WTC11 (cell line): ENCODE results near the gene NRDC. TPM values are rescaled to one million over a fixed set of nuclear protein-coding genes. Genes with fewer than 3 reads are reported as not detected.

Experiments used
- ATAC-seq: fragments of 200-7000 bp; cut with Tn5 transposase; 2 replicates; pipeline ENCODE4 v1.10.0; 2021; ENCODE audit warnings: mild to moderate bottlenecking, moderate library complexity
- CTCF ChIA-PET: fragments of 300-600 bp; sonication (Branson Sonifier 250); formaldehyde crosslinking; loops from one replicate; lab custom pipeline; 2021; ENCODE audit warnings: antibody characterized with exemption; lab: Charles Lee
- POLR2A ChIA-PET: fragments of 350-600 bp; sonication (Branson Sonifier 250); formaldehyde crosslinking; loops from one replicate; lab custom pipeline; 2021; ENCODE audit warnings: antibody characterized with exemption; lab: Charles Lee
- DNase-seq: peaks from one replicate; pipeline ENCODE4 v3.0.0; 2021; ENCODE audit warnings: low spot score
- H3K27ac Mint-ChIP-seq: 2 replicates; pipeline ENCODE4 v1.8.0; 2021; ENCODE audit warnings: mixed read lengths
- H3K27me3 Mint-ChIP-seq: 2 replicates; pipeline ENCODE4 v1.8.0; 2021; ENCODE audit warnings: low read depth, mild to moderate bottlenecking, moderate library complexity, mixed read lengths
- H3K36me3 Mint-ChIP-seq: 2 replicates; pipeline ENCODE4 v1.8.0; 2021; ENCODE audit warnings: mixed read lengths
- H3K4me1 Mint-ChIP-seq: 2 replicates; pipeline ENCODE4 v1.8.0; 2022; ENCODE audit warnings: mixed read lengths
- H3K4me3 Mint-ChIP-seq: 2 replicates; pipeline ENCODE4 v1.8.0; 2021; ENCODE audit warnings: mild to moderate bottlenecking, moderate library complexity, mixed read lengths
- H3K9me3 Mint-ChIP-seq: 2 replicates; pipeline ENCODE4 v1.8.0; 2021; ENCODE audit warnings: mixed read lengths
- CREB1 ChIP-seq: sonication (generic); formaldehyde crosslinking; IDR thresholded peaks from 2 replicates; pipeline ENCODE4 v1.8.0; 2023; ENCODE audit warnings: mild to moderate bottlenecking, missing genetic modification reagents
- CREM ChIP-seq: sonication (generic); formaldehyde crosslinking; IDR thresholded peaks from 2 replicates; pipeline ENCODE4 v1.8.1; 2022; ENCODE audit warnings: mild to moderate bottlenecking, missing genetic modification reagents, moderate library complexity
- CTCF ChIP-seq: fragments of 200-600 bp; IDR thresholded peaks from 2 replicates; pipeline ENCODE4 v1.8.0; 2022; ENCODE audit warnings: antibody characterized with exemption
- E2F4 ChIP-seq: sonication (generic); formaldehyde crosslinking; IDR thresholded peaks from 2 replicates; pipeline ENCODE4 v1.8.1; 2022; ENCODE audit warnings: low read depth, mild to moderate bottlenecking, moderate library complexity, missing genetic modification reagents, borderline replicate concordance
- EMX1 ChIP-seq: fragments of 250-450 bp; sonication (Bioruptor Pico); IDR thresholded peaks from 2 replicates; pipeline ENCODE4 v1.8.0; 2021; ENCODE audit warnings: mild to moderate bottlenecking
- ERG ChIP-seq: fragments of 250-450 bp; sonication (Bioruptor Pico); IDR thresholded peaks from 2 replicates; pipeline ENCODE4 v1.8.0; 2021; ENCODE audit warnings: mild to moderate bottlenecking
- FOXK1 ChIP-seq: sonication (generic); formaldehyde crosslinking; IDR thresholded peaks from 2 replicates; pipeline ENCODE4 v1.8.0; 2022; ENCODE audit warnings: mild to moderate bottlenecking, moderate library complexity, missing genetic modification reagents
- FOXP1 ChIP-seq: sonication (generic); formaldehyde crosslinking; IDR thresholded peaks from 2 replicates; pipeline ENCODE4 v1.8.0; 2022; ENCODE audit warnings: missing genetic modification reagents, mild to moderate bottlenecking, moderate library complexity, borderline replicate concordance
- HMGA2 ChIP-seq: fragments of 250-450 bp; sonication (Bioruptor Pico); IDR thresholded peaks from 2 replicates; pipeline ENCODE4 v1.4.0; 2021; ENCODE audit warnings: mild to moderate bottlenecking, moderate library complexity
- HMGXB4 ChIP-seq: sonication (generic); formaldehyde crosslinking; IDR thresholded peaks from 2 replicates; pipeline ENCODE4 v1.8.1; 2023; ENCODE audit warnings: mild to moderate bottlenecking, moderate library complexity, missing genetic modification reagents
- IRF1 ChIP-seq: sonication (generic); formaldehyde crosslinking; IDR thresholded peaks from 2 replicates; pipeline ENCODE4 v1.8.0; 2023; ENCODE audit warnings: missing genetic modification reagents
- JAZF1 ChIP-seq: fragments of 250-450 bp; sonication (Bioruptor Pico); IDR thresholded peaks from 2 replicates; pipeline ENCODE4 v1.9.0; 2021; ENCODE audit warnings: moderate library complexity, mild to moderate bottlenecking, inconsistent platforms
- JUN ChIP-seq: sonication (generic); formaldehyde crosslinking; IDR thresholded peaks from 2 replicates; pipeline ENCODE4 v1.8.0; 2023; ENCODE audit warnings: mild to moderate bottlenecking, missing genetic modification reagents
- MXD4 ChIP-seq: fragments of 250-450 bp; sonication (Bioruptor Pico); IDR thresholded peaks from 2 replicates; pipeline ENCODE4 v1.8.0; 2021; ENCODE audit warnings: mild to moderate bottlenecking, moderate library complexity, borderline replicate concordance
- NFATC4 ChIP-seq: fragments of 250-450 bp; sonication (Bioruptor Pico); IDR thresholded peaks from 2 replicates; pipeline ENCODE4 v1.9.0; 2021; ENCODE audit warnings: mild to moderate bottlenecking
- NFE2L1 ChIP-seq: sonication (generic); formaldehyde crosslinking; IDR thresholded peaks from 2 replicates; pipeline ENCODE4 v1.8.1; 2023; ENCODE audit warnings: missing genetic modification reagents
- NR3C1 ChIP-seq: sonication (generic); formaldehyde crosslinking; conservative IDR thresholded peaks from 2 replicates; pipeline ENCODE4 v1.8.1; 2023; ENCODE audit warnings: low read depth, mild to moderate bottlenecking, missing genetic modification reagents
- PRRX2 ChIP-seq: fragments of 250-450 bp; sonication (Bioruptor Pico); IDR thresholded peaks from 2 replicates; pipeline ENCODE4 v1.8.0; 2021; ENCODE audit warnings: mild to moderate bottlenecking
- RORB ChIP-seq: fragments of 250-450 bp; sonication (Bioruptor Pico); IDR thresholded peaks from 2 replicates; pipeline ENCODE4 v1.9.0; 2021; ENCODE audit warnings: mild to moderate bottlenecking
- SMAD4 ChIP-seq: sonication (generic); formaldehyde crosslinking; IDR thresholded peaks from 2 replicates; pipeline ENCODE4 v1.8.0; 2022; ENCODE audit warnings: mild to moderate bottlenecking, missing genetic modification reagents
- TCF7 ChIP-seq: sonication (generic); formaldehyde crosslinking; IDR thresholded peaks from 2 replicates; pipeline ENCODE4 v1.8.0; 2022; ENCODE audit warnings: mild to moderate bottlenecking, low read depth, missing genetic modification reagents, moderate library complexity
- USF1 ChIP-seq: sonication (generic); formaldehyde crosslinking; IDR thresholded peaks from 2 replicates; pipeline ENCODE4 v1.8.0; 2022; ENCODE audit warnings: mild to moderate bottlenecking, missing genetic modification reagents
- ZBTB21 ChIP-seq: sonication (generic); formaldehyde crosslinking; IDR thresholded peaks from 2 replicates; pipeline ENCODE4 v1.8.1; 2023; ENCODE audit warnings: mild to moderate bottlenecking, missing genetic modification reagents, borderline replicate concordance
- ZNF219 ChIP-seq: sonication (generic); formaldehyde crosslinking; IDR thresholded peaks from 2 replicates; pipeline ENCODE4 v1.8.0; 2023; ENCODE audit warnings: missing genetic modification reagents, mild to moderate bottlenecking, borderline replicate concordance
- ZNF317 ChIP-seq: sonication (generic); formaldehyde crosslinking; IDR thresholded peaks from 2 replicates; pipeline ENCODE4 v1.8.1; 2023; ENCODE audit warnings: low read depth, mild to moderate bottlenecking, moderate library complexity, missing genetic modification reagents, borderline replicate concordance
- ZNF416 ChIP-seq: fragments of 250-450 bp; sonication (Bioruptor Pico); IDR thresholded peaks from 2 replicates; pipeline ENCODE4 v1.9.0; 2021; ENCODE audit warnings: mild to moderate bottlenecking, inconsistent platforms
- total RNA-seq: library from RNA; stranded (reverse); gene quantifications from 3 replicates; pipeline ENCODE4 v1.2.3, GENCODE V29; 2021

NRDC gene
- total RNA-seq, 1 experiment from 2014 or later = 201 TPM

- peaks cover 16% of the 10 kb centered on the region for H3K36me3 Mint-ChIP-seq
- CTCF ChIA-PET = no interaction called here
- no peaks in the 10 kb centered on the region for H3K4me1 Mint-ChIP-seq
- no peak overlapping the region for H3K27ac Mint-ChIP-seq
- no peaks in the 10 kb centered on the region for H3K27me3 Mint-ChIP-seq
- TF ChIP-seq HMGA2 (CRISPR knock-in tag) (no peak), HMGXB4 (no peak), ZNF317 (no peak), NFE2L1 (no peak), ZNF219 (CRISPR knock-in tag) (no peak), RORB (no peak), JAZF1 (CRISPR knock-in tag) (no peak), IRF1 (CRISPR knock-in tag) (no peak), FOXK1 (CRISPR knock-in tag) (no peak), NR3C1 (CRISPR knock-in tag) (no peak), CTCF (no peak)
- H3K4me3 Mint-ChIP-seq = no peak overlapping the region
- POLR2A ChIA-PET = no interaction called here
- DNase-seq = no peak
- no peaks in the 10 kb centered on the region for H3K9me3 Mint-ChIP-seq
- ATAC-seq = no peak
Measured at GRCh38 chr1:51761351-51761750, 117.2 kb downstream of the NRDC start.

- ATAC-seq = no peak
- CTCF ChIA-PET = no interaction called here
- no peaks in the 10 kb centered on the region for H3K9me3 Mint-ChIP-seq
- DNase-seq = no peak
- no peaks in the 10 kb centered on the region for H3K27me3 Mint-ChIP-seq
- POLR2A ChIA-PET = no interaction called here
- TF ChIP-seq CREM (CRISPR knock-in tag) (no peak), NFATC4 (CRISPR knock-in tag) (no peak), PRRX2 (no peak), E2F4 (CRISPR knock-in tag) (no peak), CREB1 (no peak), SMAD4 (CRISPR knock-in tag) (no peak), ERG (CRISPR knock-in tag) (no peak), FOXP1 (no peak), ZNF317 (no peak), TCF7 (CRISPR knock-in tag) (no peak), ZNF416 (no peak), EMX1 (CRISPR knock-in tag) (no peak), USF1 (no peak), ZBTB21 (CRISPR knock-in tag) (no peak), MXD4 (CRISPR knock-in tag) (no peak), JUN (CRISPR knock-in tag) (no peak)
- H3K36me3 Mint-ChIP-seq = peaks cover 12% of the 10 kb centered on the region
- H3K27ac Mint-ChIP-seq = no peak overlapping the region
- no peak overlapping the region for H3K4me3 Mint-ChIP-seq
- no peaks in the 10 kb centered on the region for H3K4me1 Mint-ChIP-seq
Measured at GRCh38 chr1:51760872-51761271, 117.7 kb downstream of the NRDC start.
